Mesenchymal stem cell (in vitro differentiated cells and primary cell): Measurements from ENCODE around the gene RAB38. TPM values are rescaled to one million over a fixed set of nuclear protein-coding genes. Genes with fewer than 3 reads are reported as not detected.

Experiments used
- small RNA-seq: library from polyadenylated mRNA; stranded (forward); fragments of <200 nt; extraction: miRNeasy Mini kit (QIAGEN cat#:217004); gene quantifications from one replicate; pipeline ENCODE3, GENCODE V24; 2013; ENCODE audit warnings: low read depth

RAB38 gene

Small RNAs within 50 kb of the gene (small RNA-seq; reads per million reads assigned to genes)
- gene MIR3166 = not detected
- gene RF00019 = not detected
